H1 (cell line): Measurements from ENCODE around the gene PC. TPM values are rescaled to one million over a fixed set of nuclear protein-coding genes. Genes with fewer than 3 reads are reported as not detected.
A peak's percentile ranks its signal among the peaks of the same experiment; 100 is the strongest.

Source experiments
- CTCF ChIA-PET: fragments of 300-600 bp; sonication (Branson Sonifier 250); formaldehyde crosslinking; loops from one replicate; lab custom pipeline; 2021; ENCODE audit not compliant: partially characterized antibody; lab: Charles Lee
- POLR2A ChIA-PET: fragments of 300-600 bp; sonication (Branson Sonifier 250); formaldehyde crosslinking; loops from one replicate; lab custom pipeline; 2021; ENCODE audit warnings: inconsistent platforms; ENCODE audit not compliant: partially characterized antibody; lab: Charles Lee
- DNase-seq, 2 experiments: peaks; one replicate each; pipeline versions ENCODE4 v3.0.0 to v3.0.0-alpha.2; 2010 to 2022; ENCODE audit warnings: low spot score in 2 of 2, low read depth in 1 of 2, mixed read lengths in 1 of 2
- FAIRE-seq: peaks from 2 replicates; lab custom pipeline; 2011; peaks lifted over from hg19 to GRCh38; lab: Jason Lieb, UNC
- H2AFZ ChIP-seq: 2 replicates; pipeline ENCODE4 v1.8.1; 2012; ENCODE audit warnings: low read length, inconsistent platforms
- H2AK5ac ChIP-seq: 2 replicates; pipeline ENCODE4 v1.6.1; 2013; ENCODE audit warnings: low read depth, low read length
- H2BK120ac ChIP-seq: replicated peaks from 2 replicates; pipeline ENCODE3; 2013; ENCODE audit warnings: low read depth, low read length, inconsistent platforms
- H2BK12ac ChIP-seq: 2 replicates; pipeline ENCODE4 v1.6.1; 2013; ENCODE audit warnings: low read depth, low read length
- H2BK15ac ChIP-seq: 2 replicates; pipeline ENCODE4 v1.6.1; 2013; ENCODE audit warnings: low read length
- H2BK20ac ChIP-seq: 2 replicates; pipeline ENCODE4 v1.6.1; 2013; ENCODE audit warnings: low read length
- H2BK5ac ChIP-seq: 2 replicates; pipeline ENCODE4 v1.6.1; 2013; ENCODE audit warnings: low read depth, low read length
- H3K14ac ChIP-seq: 2 replicates; pipeline ENCODE4 v1.6.1; 2013; ENCODE audit warnings: inconsistent platforms; ENCODE audit not compliant: insufficient read length
- H3K18ac ChIP-seq: 2 replicates; pipeline ENCODE4 v1.6.1; 2013; ENCODE audit warnings: low read length; ENCODE audit errors: extremely low read depth
- H3K23ac ChIP-seq: 2 replicates; pipeline ENCODE4 v1.6.1; 2013; ENCODE audit warnings: inconsistent platforms; ENCODE audit not compliant: insufficient read length
- H3K23me2 ChIP-seq: 2 replicates; pipeline ENCODE4 v1.6.1; 2013; ENCODE audit warnings: low read depth, low read length
- H3K27ac ChIP-seq: 2 replicates; pipeline ENCODE4 v1.6.1; 2011; ENCODE audit warnings: low read depth, low read length, inconsistent platforms
- H3K27me3 ChIP-seq, 4 experiments: replicated peaks in 1 of 4; 1 replicate in 1 of 4; 2 replicates in 3 of 4; pipeline versions ENCODE4 v1.6.1 to v1.8.1; 2011 to 2013; ENCODE audit warnings: low read length in 3 of 4, mild to moderate bottlenecking in 3 of 4, inconsistent platforms in 2 of 4, mixed read lengths in 2 of 4, moderate library complexity in 1 of 4; ENCODE audit not compliant: control insufficient read depth in 3 of 4, insufficient read depth in 3 of 4; ENCODE audit errors: extremely low read depth in 1 of 4
- H3K36me3 ChIP-seq, 4 experiments: 2 replicates each; pipeline versions ENCODE4 v1.6.1 to v1.8.1; 2011 to 2013; ENCODE audit warnings: mild to moderate bottlenecking in 4 of 4, low read length in 3 of 4, moderate library complexity in 2 of 4, control low read depth in 1 of 4, inconsistent platforms in 1 of 4; ENCODE audit not compliant: insufficient read depth in 4 of 4, control insufficient read depth in 2 of 4
- H3K4ac ChIP-seq: replicated peaks from 2 replicates; pipeline ENCODE3; 2013; ENCODE audit warnings: low read length, low read depth, mixed read lengths, inconsistent platforms; ENCODE audit not compliant: insufficient read length
- H3K4me1 ChIP-seq, 4 experiments: replicated peaks in 1 of 4; 1 replicate in 1 of 4; 2 replicates in 3 of 4; pipeline versions ENCODE4 v1.6.1 to v1.8.1; 2011 to 2013; ENCODE audit warnings: low read length in 3 of 4, inconsistent platforms in 2 of 4, mixed read lengths in 1 of 4; ENCODE audit not compliant: insufficient read depth in 4 of 4, control insufficient read depth in 3 of 4
- H3K4me2 ChIP-seq, 2 experiments: 2 replicates each; pipeline versions ENCODE4 v1.6.1 to v1.8.1; 2011 to 2013; ENCODE audit warnings: low read depth in 2 of 2, low read length in 2 of 2, control low read depth in 1 of 2, inconsistent platforms in 1 of 2, mild to moderate bottlenecking in 1 of 2; ENCODE audit not compliant: insufficient read depth in 1 of 2
- H3K4me3 ChIP-seq, 4 experiments: fragments of 200-600, 300-600 bp in 1 of 4; sonication (generic), shearing (Covaris generic), sonication (Bioruptor Twin) in 1 of 4; 2 replicates each; pipeline versions ENCODE4 v1.5.1 to v1.8.1; 2011 to 2016; ENCODE audit warnings: low read length in 4 of 4, low read depth in 3 of 4, control low read depth in 2 of 4, inconsistent platforms in 2 of 4, mild to moderate bottlenecking in 2 of 4, mixed read lengths in 1 of 4, moderate library complexity in 1 of 4; ENCODE audit not compliant: insufficient read depth in 2 of 4; ENCODE audit errors: extremely low read depth in 1 of 4
- H3K56ac ChIP-seq: replicated peaks from 2 replicates; pipeline ENCODE3; 2013; ENCODE audit warnings: low read depth, mild to moderate bottlenecking, mixed read lengths, low read length, inconsistent platforms; ENCODE audit not compliant: insufficient read length
- H3K79me1 ChIP-seq: 2 replicates; pipeline ENCODE4 v1.6.1; 2013; ENCODE audit warnings: low read depth, low read length, control low read depth
- H3K79me2 ChIP-seq, 2 experiments: 2 replicates each; pipeline versions ENCODE4 v1.6.1 to v1.8.1; 2012 to 2013; ENCODE audit warnings: low read length in 2 of 2, mild to moderate bottlenecking in 2 of 2, inconsistent platforms in 1 of 2; ENCODE audit not compliant: insufficient read depth in 2 of 2, control insufficient read depth in 1 of 2
- H3K9ac ChIP-seq, 4 experiments: replicated peaks in 1 of 4; 1 replicate in 1 of 4; 2 replicates in 3 of 4; pipeline versions ENCODE4 v1.6.1 to v1.8.1; 2011 to 2013; ENCODE audit warnings: low read depth in 3 of 4, low read length in 3 of 4, control low read depth in 2 of 4, mild to moderate bottlenecking in 2 of 4, moderate library complexity in 2 of 4, inconsistent platforms in 1 of 4; ENCODE audit errors: extremely low read depth in 1 of 4
- H3K9me3 ChIP-seq, 2 experiments: 2 replicates each; pipeline versions ENCODE4 v1.6.1 to v1.8.1; 2012 to 2013; ENCODE audit warnings: mild to moderate bottlenecking in 2 of 2, moderate library complexity in 2 of 2, control low read depth in 1 of 2, inconsistent platforms in 1 of 2, low read depth in 1 of 2, low read length in 1 of 2, mixed read lengths in 1 of 2; ENCODE audit not compliant: insufficient read depth in 2 of 2
- H4K20me1 ChIP-seq, 2 experiments: replicated peaks in 1 of 2; 2 replicates each; pipeline versions ENCODE3 to v1.8.1; 2011 to 2013; ENCODE audit warnings: inconsistent platforms in 2 of 2, low read length in 2 of 2, mild to moderate bottlenecking in 1 of 2; ENCODE audit not compliant: insufficient read depth in 2 of 2, control insufficient read depth in 1 of 2
- H4K5ac ChIP-seq: 2 replicates; pipeline ENCODE4 v1.6.1; 2013; ENCODE audit warnings: low read length, low read depth, mixed read lengths, inconsistent platforms; ENCODE audit not compliant: insufficient read length
- H4K8ac ChIP-seq: 2 replicates; pipeline ENCODE4 v1.8.0; 2013; ENCODE audit warnings: mild to moderate bottlenecking, moderate library complexity, low read length, inconsistent platforms; ENCODE audit not compliant: insufficient read depth; ENCODE audit errors: extremely low read depth
- H4K91ac ChIP-seq: replicated peaks from 2 replicates; pipeline ENCODE3; 2013; ENCODE audit warnings: low read length, mixed read lengths, inconsistent platforms; ENCODE audit not compliant: insufficient read length
- BRCA1 ChIP-seq: IDR thresholded peaks from 2 replicates; pipeline ENCODE4 v1.6.1; 2012; ENCODE audit warnings: low read depth, low read length, improper control_type of control experiment
- CBX5 ChIP-seq: fragments of 300-800, 300-1000 bp; sonication (generic); IDR thresholded peaks from 2 replicates; pipeline ENCODE4 v1.7.1; 2016; ENCODE audit warnings: antibody characterized with exemption, low read length, low read depth
- CREB1 ChIP-seq: IDR thresholded peaks from 2 replicates; pipeline ENCODE4 v1.6.1; 2012; ENCODE audit warnings: inconsistent platforms
- HDAC2 ChIP-seq, 2 experiments: fragments of 300-600 bp in 1 of 2; sonication (generic) in 1 of 2; IDR thresholded peaks; 2 replicates each; pipeline ENCODE4 v1.6.1; 2011 to 2012; ENCODE audit warnings: low read depth in 2 of 2, low read length in 2 of 2, mild to moderate bottlenecking in 2 of 2, moderate library complexity in 2 of 2, borderline replicate concordance in 1 of 2, inconsistent platforms in 1 of 2
- POLR2A ChIP-seq, 2 experiments: IDR thresholded peaks; 1 replicate in 1 of 2; 2 replicates in 1 of 2; pipeline ENCODE4 v1.6.1; 2011; ENCODE audit warnings: low read depth in 2 of 2, low read length in 2 of 2, mild to moderate bottlenecking in 2 of 2; ENCODE audit errors: control extremely low read depth in 1 of 2
- ZNF274 ChIP-seq: IDR thresholded peaks from 2 replicates; pipeline ENCODE4 v1.7.0; 2012; ENCODE audit warnings: low read length, borderline replicate concordance; ENCODE audit errors: extremely low read depth
- WGBS, 2 experiments: shearing (Covaris generic) in 1 of 2; methylation state at CpG; one replicate each; pipeline versions ENCODE4 v1.1.6 to v1.1.7; 2013 to 2015; ENCODE audit warnings: low lambda C conversion rate in 2 of 2, mixed read lengths in 2 of 2, inconsistent platforms in 1 of 2, low coverage in 1 of 2, missing lambda C conversion rate in 1 of 2; ENCODE audit not compliant: insufficient replicate concordance in 2 of 2, insufficient coverage in 1 of 2, insufficient read length in 1 of 2; ENCODE audit errors: extremely low coverage in 1 of 2, missing lambda C conversion rate in 1 of 2; 5-methylcytosine and 5-hydroxymethylcytosine counted together
- polyA plus RNA-seq, 7 experiments: library from polyadenylated mRNA; depleted of rRNA in 3 of 7; stranded (reverse) in 5 of 7; unstranded in 2 of 7; fragments of >200 nt in 5 of 7; fragments of 200-250 nt in 2 of 7; gene quantifications; 1 replicate in 5 of 7; 2 replicates in 1 of 7; 4 replicates in 1 of 7; pipeline versions ENCODE4 v1.2.1 to v1.2.3, GENCODE V29; 2011 to 2013; ENCODE audit warnings: missing spikeins in 2 of 7, mixed read lengths in 2 of 7
- total RNA-seq: library from RNA; stranded (reverse); fragmentation: NEBNext Ultra II Directional; extraction: Animal tissue kit (Norgen Biotek cat#: 25700); gene quantifications from 2 replicates; pipeline ENCODE4 v1.2.1, GENCODE V29; 2021
- TF ChIP-seq, protein P1 (sequence below): IDR thresholded peaks from 2 replicates; pipeline ENCODE4 v1.6.1; 2012; ENCODE audit warnings: inconsistent platforms
- TF ChIP-seq, protein P2 (sequence below), 3 experiments: IDR thresholded peaks; 1 replicate in 2 of 3; 2 replicates in 1 of 3; pipeline versions ENCODE4 v1.5.1 to v1.6.1; 2011; ENCODE audit warnings: low read length in 3 of 3, mild to moderate bottlenecking in 3 of 3, inconsistent platforms in 2 of 3, low read depth in 1 of 3, moderate library complexity in 1 of 3; ENCODE audit not compliant: insufficient read depth in 1 of 3; ENCODE audit errors: control extremely low read depth in 1 of 3

PC gene
- total and polyA plus RNA-seq, 2 of the 8 experiments (the other 6 are each of a cell fraction or from before 2014, with no cell fraction given) = 11.5 to 27.5 TPM

DNA sequence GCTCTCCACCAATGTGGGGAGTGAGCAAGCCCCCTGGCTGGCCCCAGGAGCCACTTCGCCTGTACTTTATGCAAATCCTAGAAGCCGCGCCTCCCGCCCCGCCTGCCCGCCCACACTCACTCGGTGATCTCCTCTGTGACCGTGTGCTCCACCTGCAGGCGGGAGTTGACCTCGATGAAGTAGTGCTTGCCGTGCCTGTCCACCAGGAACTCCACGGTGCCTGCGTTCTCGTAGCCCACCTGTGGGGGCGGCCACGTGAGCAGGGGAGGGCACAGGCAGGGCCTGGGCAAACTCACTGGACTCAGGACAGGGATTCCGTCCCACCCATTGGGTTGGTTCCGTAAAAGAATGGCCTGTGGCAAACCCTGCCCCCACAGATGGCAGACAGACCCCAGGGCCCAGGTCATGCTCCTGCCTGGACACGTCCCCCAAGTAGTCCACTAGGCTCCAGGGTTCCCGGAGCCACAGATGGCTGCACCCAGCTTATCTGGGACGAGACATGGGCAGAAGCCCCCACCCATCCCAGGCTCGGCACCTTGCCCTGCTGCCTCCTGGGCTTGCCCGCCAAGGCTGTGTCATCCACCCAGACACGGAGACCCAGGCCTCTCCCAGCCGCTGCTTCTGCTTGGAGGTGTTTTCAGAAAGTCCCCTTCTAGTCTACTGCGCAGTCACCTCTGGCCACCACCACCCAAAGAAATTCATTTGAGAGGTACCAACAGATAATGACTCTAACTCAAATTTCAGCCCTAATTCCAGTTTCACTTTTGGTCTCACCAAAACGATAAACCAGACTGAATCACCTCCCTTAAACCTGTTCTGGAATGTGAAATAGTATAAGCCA is 89.2 kb downstream of the PC start:
- Histone ChIP-seq H3K79me1 (no peaks in the 10 kb centered on the region), H3K4me3 (no peak overlapping the region), H4K91ac (peak overlapping the region; percentile 85), H4K20me1 (peaks cover 0 to 2% of the 10 kb centered on the region in 2 experiments), H4K8ac (peak overlapping the region; percentile 15; the same call in 1 of the 2 replicates), H3K4me1 (peaks cover 0 to 12% (median 2%) of the 10 kb centered on the region in 4 experiments; a peak in 5 of 7 replicates), H3K18ac (peak overlapping the region; percentile 19; the same call in 1 of the 2 replicates), H3K23me2 (no peaks in the 10 kb centered on the region), H2BK5ac (peak overlapping the region; percentile 80; the same call in 1 of the 2 replicates), H2AK5ac (no peak overlapping the region), H4K5ac (peak overlapping the region; percentile 78), H3K56ac (peak overlapping the region; percentile 46), H3K4ac (no peak overlapping the region), H3K23ac (no peak overlapping the region), H2AFZ (no peak overlapping the region), H2BK20ac (no peak overlapping the region), H2BK120ac (peak overlapping the region; percentile 43), H2BK15ac (peak overlapping the region; percentile 67; the same call in 1 of the 2 replicates), H3K27ac (no peak overlapping the region), H3K9me3 (no peaks in the 10 kb centered on the region), H3K27me3 (no peaks in the 10 kb centered on the region), H3K9ac (no peak overlapping the region), H3K79me2 (no peaks in the 10 kb centered on the region), H3K36me3 (0 out of 8 replicates have a peak, but pooled peaks cover 0 to 2% (median 0%) of the 10 kb centered on the region in 4 experiments), H3K4me2 (peak overlapping the region in 1 of 2 experiments; percentile 18; a peak in 1 of 4 replicates), H2BK12ac (0 out of 2 replicates have a peak overlapping the region, but pooled peaks have one; percentile 39), H3K14ac (no peak overlapping the region)
- WGBS, 2 experiments = 42% methylated on average over 26 of the region's 27 CpGs; no CpG with 5 or more reads in 1 of the 2 experiments
- ChIA-PET CTCF (interaction anchor here (1.0 to 13.8 kb wide), 9 partner anchors 8 to 152 kb away, joined by 3 to 199 read pairs (median 10); partner anchors contain the start of genes C11orf86 and RCE1), POLR2A (interaction anchor here (2.2 kb wide), 1 partner anchor 13 kb away, joined by 7 read pairs; no protein-coding TSS in a partner anchor)
- FAIRE-seq (peak; percentile 48), DNase-seq (peak in 1 of 2 experiments; percentile 89)
- TF ChIP-seq, protein P1, sequence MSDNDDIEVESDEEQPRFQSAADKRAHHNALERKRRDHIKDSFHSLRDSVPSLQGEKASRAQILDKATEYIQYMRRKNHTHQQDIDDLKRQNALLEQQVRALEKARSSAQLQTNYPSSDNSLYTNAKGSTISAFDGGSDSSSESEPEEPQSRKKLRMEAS = peak; percentile 89
- peak; percentile 44; the same call in 1 of the 2 replicates for TF ChIP-seq CREB1
- no peak for TF ChIP-seq ZNF274
- no peak for TF ChIP-seq POLR2A (IDR thresholded peaks at IDR 0.05; ENCODE audit: control extremely low read depth in 1 of 2, low read depth in 2 of 2, low read length in 2 of 2)
- TF ChIP-seq CBX5 = no peak
- TF ChIP-seq BRCA1 = no peak
- peak; percentile 53 to 78; a peak in 2 of 4 replicates for TF ChIP-seq HDAC2 (IDR thresholded peaks at IDR 0.05; ENCODE audit: borderline replicate concordance in 1 of 2, low read depth in 2 of 2, low read length in 2 of 2)
- TF ChIP-seq, protein P2, sequence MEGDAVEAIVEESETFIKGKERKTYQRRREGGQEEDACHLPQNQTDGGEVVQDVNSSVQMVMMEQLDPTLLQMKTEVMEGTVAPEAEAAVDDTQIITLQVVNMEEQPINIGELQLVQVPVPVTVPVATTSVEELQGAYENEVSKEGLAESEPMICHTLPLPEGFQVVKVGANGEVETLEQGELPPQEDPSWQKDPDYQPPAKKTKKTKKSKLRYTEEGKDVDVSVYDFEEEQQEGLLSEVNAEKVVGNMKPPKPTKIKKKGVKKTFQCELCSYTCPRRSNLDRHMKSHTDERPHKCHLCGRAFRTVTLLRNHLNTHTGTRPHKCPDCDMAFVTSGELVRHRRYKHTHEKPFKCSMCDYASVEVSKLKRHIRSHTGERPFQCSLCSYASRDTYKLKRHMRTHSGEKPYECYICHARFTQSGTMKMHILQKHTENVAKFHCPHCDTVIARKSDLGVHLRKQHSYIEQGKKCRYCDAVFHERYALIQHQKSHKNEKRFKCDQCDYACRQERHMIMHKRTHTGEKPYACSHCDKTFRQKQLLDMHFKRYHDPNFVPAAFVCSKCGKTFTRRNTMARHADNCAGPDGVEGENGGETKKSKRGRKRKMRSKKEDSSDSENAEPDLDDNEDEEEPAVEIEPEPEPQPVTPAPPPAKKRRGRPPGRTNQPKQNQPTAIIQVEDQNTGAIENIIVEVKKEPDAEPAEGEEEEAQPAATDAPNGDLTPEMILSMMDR (IDR thresholded peaks at IDR 0.05; ENCODE audit: control extremely low read depth in 1 of 3, insufficient read depth in 1 of 3, low read depth in 1 of 3, low read length in 3 of 3) = peak in 2 of 3 experiments; percentile 90 to 97; a peak in 3 of 4 replicates
